ENCODE measurements around the gene USP25.
"Not testable (repeated sequence)": the region's sequence is repeated elsewhere in the genome, so short reads cannot be mapped to it uniquely, and the experiment has no call there.

Gene USP25

DNA sequence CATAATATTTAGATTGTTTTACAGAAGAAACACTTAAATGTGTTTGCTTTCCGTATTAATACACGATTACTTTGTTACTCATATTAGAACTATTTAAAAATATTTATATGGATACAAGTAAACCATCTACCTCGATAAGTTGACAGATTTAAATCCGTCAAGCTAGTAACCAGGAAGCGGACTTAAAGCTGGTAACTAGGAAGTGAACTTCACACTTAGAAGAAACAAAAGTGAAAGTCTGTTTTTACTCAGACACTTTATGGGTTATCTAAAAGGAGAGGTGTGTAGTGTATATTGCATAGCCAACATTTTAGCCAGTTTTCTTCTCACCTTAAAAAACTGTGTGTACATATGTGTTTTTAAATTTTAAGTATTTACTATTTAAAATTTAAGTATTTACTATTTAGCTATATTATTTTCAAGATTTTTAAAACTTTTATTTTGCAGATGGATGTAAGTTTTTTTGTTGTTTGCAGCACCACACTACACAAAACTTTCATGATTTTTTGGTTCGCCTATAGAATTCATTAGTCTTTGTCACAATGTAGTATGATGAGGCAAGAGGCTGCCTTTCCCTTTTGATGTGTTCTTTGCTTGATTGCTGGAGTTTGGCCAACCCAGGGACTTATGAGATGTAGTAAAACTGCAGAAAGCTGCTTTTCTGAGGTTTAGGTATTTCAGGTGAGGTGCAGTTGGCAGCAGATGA is 2.7 kb downstream of the USP25 start:
- DNase-seq (ENCODE audit: low read depth in 2 of 2, low spot score in 1 of 2), result no peak

DNA sequence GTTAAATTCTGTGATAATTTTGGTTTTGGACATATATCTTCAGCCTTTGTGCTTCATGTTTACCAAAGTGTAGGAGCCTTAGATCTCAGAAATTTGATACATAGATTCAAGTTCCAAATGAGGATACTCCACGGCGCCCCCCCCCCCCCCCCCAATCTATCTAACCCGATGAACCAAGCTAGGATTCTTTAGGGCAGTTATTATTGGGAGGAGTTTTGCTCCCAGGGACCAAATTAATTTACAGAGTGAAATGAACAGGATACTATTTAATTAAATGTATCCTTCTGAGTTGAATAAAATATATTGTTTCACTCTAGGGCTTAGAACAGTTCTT is 3.2 kb downstream of the USP25 start:
- no peak for DNase-seq (ENCODE audit: low read depth in 2 of 2, low spot score in 1 of 2)

DNA sequence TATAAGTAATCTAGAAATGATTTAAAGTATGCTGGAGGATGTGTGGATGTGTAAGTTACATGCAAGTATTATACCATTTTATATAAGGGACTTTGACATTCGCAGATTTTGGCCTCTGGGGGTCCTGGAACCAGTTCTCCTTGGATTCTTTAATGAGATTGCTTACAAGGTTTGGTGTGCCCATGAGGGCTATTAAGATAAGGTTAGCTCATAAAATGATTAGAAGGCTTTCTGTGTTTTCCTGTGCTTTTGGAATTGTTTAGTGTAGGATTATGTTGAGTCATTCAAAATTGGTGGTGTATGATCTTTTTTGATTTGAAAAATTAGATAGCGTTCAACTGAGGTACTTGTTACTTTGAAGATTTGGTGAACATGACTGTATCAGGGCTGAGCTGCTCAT is 5.6 kb downstream of the USP25 start:
- no peak for DNase-seq (ENCODE audit: low read depth in 2 of 2, low spot score in 1 of 2)

DNA sequence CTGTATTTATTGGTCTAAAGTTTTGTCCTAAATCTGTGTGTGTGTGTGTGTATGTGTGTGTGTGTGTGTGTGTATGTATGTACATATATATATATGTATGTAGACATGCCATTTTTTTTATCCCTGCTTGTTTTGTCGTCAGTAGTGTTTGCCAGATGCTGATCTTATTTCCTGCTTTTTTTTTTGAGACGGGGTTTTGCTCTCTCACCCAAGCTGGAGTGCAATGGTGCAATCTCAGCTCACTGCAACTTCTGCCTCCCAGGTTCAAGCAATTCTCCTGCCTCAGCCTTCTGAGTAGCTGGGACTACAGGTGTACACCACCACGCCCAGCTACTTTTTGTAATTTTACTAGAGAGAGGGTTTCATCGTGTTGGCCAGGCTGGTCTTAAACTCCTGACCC is 6.1 kb downstream of the USP25 start:
- DNase-seq (ENCODE audit: low read depth in 2 of 2, low spot score in 1 of 2), result not testable (repeated sequence)

DNA sequence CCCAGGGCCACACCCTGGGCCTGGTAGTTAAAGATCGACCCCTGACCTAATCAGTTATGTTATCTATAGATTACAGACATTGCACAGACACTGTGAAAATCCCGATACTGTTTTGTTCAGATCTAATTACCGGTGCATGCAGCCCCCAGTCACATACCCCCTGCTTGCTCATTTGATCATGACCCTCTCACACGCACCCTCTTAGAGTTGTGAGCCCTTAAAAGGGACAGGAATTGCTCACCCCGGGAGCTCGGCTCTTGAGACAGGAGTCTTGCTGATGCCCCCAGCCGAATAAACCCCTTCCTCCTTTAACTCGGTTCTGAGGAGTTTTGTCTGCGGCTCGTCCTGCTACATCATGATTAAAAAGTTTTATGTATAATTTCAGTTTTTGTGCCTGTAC is 9.0 kb downstream of the USP25 start:
- not testable (repeated sequence) for DNase-seq (ENCODE audit: low read depth in 2 of 2, low spot score in 1 of 2)

DNA sequence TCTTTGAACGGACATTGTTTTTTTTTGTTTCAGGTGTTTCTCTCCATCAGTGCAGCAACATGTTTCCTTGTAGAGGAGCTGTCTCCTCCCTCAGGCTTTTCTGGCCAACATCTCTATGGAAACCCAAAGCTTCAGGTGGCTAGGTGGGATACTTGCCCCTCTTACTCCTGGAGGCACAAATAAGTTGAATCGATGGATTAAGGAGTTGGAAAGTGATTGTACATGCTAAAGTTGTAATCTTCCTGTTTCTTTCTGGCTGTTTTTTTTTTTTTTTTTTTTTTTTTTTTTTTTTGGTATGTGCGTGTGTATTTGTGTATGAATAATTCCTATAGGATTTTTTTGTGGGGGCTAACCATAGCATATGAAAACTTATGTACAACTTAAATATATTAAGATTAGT is 10.6 kb downstream of the USP25 start:
- no peak for DNase-seq (ENCODE audit: low read depth in 2 of 2, low spot score in 1 of 2)

DNA sequence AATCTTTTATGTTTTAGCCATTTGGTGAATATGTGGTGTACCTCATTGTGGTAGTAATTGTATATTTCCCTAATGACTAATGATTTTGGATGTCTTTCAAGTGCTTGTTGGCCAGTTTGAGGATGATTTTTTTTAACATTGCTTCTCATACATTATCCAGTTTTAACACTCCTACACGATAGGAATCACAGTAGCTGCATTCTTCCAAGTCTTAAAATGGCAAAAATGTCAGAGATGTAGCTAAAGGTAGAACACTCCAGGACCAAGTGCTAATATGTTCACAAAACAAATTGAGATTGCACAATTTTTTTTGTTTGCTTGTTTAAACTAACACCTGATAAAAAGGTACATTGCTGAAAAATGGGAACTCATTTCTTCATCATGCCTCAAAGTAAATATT is 11.7 kb downstream of the USP25 start:
- no peak for DNase-seq (ENCODE audit: low read depth in 2 of 2, low spot score in 1 of 2)

DNA sequence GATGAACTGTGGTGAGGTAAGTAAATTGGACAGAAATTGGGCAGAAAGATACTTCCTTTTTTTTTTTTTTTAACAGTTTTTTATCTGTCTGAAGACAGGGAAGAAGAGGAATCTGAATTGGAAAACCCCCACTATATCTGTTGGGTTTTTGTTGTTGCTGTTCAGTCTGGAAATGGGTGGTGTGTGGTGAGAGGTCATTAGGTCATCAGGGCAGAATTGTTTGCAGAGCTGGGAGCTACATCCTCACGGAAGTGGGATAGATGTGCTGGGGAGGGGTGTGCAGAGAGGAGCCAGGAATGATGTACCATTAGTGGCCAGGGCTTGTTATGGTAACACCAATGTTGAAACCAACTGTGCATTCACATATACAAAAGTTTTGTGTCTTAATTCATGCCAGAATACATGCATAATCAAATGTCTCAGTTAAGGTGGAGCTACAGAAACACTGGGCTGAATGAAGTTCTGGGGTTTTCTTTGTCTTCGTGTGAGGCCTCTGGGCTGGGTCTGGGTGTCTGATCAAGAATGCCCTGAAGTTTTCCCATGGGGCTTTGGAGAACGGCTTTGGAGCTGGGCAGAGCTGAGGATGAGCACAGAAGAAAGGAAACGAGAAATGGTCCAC is 12.4 kb downstream of the USP25 start:
- no peak for DNase-seq (ENCODE audit: low read depth in 2 of 2, low spot score in 1 of 2)

DNA sequence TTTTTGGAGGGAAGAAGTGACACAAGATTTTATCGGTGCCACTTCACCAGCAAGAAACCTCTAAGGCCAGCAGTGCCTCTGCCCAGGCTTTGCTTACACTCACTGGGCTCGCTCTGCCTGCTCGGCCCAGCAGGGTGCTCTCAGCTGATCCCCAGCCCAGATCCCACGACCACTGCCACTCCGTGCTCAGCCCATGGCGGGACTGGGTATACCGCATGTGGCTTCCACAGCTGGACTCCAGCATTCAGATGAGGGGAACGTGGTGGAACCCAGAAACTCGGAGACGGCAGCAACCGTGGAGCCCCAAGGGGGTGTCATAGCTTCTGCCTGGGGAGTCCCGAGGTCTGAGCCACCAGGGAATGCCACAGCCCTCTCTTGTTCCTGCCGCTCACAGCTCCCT is 12.9 kb downstream of the USP25 start:
- DNase-seq (ENCODE audit: low read depth in 2 of 2, low spot score in 1 of 2), result no peak

DNA sequence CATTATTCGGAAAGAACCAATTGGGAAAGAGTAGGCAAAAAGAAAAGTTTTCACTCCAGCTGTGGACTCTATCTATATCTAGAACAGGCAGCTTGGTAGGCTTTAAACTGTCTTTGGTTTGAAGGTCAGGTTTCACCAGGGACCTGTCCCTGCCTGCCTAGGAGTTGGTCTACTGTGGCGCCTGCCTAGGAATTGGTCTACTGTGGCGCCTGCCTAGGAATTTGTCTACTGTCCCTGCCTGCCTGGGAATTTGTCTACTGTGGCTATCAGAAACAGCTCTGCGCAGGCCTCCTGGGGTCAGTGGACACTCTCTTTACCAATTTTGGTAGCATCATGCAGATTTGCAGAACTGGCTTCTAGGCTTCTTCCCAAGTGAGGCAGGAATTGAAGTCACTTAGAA is 13.8 kb downstream of the USP25 start:
- no peak for DNase-seq (ENCODE audit: low read depth in 2 of 2, low spot score in 1 of 2)

DNA sequence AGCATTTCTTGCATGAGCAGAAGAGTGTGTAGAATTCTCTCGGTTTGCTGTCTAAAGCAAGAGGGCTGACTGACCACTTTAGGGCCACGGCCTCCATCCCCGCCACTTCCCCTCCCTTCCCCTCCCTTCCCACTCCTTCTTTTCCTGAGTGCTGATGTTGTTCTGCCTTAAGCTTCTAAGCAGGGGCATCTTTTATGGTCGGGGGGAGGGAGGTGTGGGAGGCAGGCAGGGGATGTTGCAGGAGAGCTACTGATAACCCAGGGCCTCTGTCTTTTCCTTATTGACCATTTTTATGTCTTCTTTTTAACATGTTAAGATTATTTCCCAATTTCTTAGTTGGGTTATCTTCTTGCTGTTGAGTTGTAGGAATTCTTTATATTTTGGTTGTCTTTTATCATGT is 15.1 kb downstream of the USP25 start:
- no peak for DNase-seq (ENCODE audit: low read depth in 2 of 2, low spot score in 1 of 2)

DNA sequence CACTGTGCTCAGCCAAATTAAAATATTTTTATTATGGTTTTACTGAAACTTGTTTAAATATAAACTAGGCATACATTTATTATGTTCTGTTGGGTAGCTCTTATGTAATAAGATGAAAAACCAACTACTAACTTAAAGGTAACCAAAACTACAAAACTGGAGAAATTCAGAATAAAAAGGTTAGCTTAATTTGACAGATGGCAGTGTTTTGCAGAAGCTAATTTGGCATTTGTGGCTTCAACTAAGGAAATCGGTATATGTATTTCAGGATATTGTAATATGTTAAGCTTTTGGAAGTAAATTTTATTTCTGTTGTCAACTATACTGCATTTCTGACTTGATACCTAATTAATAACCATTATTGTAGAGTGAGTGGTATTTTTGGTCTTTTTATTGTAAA is 18.8 kb downstream of the USP25 start:
- DNase-seq (ENCODE audit: low read depth in 2 of 2, low spot score in 1 of 2), result no peak

DNA sequence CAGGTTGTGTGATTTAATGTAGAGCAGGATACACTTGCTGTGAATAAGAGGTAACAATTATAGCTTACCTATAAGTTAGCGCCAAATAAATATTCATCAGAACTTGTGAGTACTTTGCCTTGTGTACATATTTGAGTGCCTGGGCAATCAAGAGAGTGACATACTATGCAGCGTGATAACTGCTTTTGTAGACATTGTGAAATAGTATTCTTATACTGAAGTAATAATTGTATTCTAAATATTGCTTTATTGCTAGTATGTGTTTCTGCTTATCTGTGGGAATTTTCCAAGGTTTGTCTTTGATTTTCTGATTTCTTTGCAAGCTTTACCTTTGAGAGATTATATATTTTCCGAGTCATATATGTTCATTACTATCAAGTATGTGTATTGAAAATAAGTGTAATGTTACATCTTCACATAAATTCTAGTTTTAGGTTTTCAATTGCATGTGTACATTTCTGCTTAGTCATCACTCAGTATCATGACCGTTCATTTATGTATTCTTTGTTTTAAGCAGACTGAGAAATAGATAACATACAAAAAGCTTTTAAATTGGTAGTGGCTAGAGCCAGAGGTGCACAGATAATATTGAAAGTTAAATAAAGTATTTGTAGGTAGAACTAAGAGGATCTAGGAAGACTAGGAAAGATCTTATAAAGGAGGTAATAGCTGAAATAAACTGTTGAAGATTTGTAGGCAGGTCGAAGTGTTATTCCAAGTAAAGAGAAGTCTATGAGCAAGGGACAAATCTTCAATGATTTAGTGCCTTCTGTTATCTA is 19.5 kb downstream of the USP25 start:
- DNase-seq (ENCODE audit: low read depth in 2 of 2, low spot score in 1 of 2), result no peak

DNA sequence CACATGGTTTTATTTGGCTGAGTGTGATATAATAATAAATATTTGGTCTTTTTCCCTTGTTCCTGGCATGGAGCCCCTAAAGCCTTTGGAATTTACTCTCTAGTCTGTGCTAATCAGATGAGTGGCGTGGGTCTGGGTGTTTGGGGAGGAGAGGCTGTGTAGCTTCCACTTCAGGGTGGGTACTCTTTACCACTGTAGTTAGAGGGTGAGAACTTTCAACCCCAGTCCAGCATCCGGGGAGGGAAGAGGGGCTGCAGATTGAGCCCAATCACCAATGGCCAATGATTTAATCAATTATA is 20.0 kb downstream of the USP25 start:
- no peak for DNase-seq (ENCODE audit: low read depth in 2 of 2, low spot score in 1 of 2)

DNA sequence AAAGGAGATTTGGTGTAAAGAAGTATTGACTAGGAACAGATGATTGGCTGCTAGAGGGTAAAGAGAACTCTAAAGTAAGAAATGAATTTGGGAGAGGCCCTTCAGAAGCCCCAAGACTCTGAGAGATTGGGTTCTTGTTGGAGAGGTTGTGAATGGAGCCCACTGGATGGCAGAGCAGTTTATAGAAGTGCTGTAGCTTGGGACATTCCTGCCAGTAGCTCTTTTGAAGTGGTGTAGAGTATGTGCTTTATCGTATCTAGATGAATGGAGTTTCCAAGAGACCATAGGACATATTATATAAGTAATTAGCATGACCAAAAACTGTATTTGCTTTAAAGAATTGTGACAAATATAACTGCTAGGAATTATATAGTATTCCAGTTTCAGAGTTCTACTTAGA is 21.3 kb downstream of the USP25 start:
- DNase-seq (ENCODE audit: low read depth in 2 of 2, low spot score in 1 of 2), result no peak

DNA sequence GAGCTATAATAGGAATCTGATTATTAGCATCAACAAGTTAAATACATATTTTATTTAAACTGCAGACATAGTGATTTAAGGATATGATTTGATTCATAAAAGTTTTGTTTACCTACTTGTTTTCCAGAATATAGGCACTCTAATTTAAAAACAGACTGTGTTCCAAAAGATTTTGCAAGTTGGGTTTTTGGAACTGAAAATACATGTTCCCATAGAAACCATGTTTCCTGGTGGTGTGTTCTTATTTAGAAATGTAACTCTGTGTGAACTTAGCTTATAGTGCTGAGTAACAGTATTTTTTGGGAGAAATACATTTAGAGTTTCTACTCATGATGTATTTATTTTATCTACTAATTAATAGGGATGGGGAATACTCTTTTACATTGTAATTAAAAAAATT is 21.8 kb downstream of the USP25 start:
- DNase-seq (ENCODE audit: low read depth in 2 of 2, low spot score in 1 of 2), result no peak

DNA sequence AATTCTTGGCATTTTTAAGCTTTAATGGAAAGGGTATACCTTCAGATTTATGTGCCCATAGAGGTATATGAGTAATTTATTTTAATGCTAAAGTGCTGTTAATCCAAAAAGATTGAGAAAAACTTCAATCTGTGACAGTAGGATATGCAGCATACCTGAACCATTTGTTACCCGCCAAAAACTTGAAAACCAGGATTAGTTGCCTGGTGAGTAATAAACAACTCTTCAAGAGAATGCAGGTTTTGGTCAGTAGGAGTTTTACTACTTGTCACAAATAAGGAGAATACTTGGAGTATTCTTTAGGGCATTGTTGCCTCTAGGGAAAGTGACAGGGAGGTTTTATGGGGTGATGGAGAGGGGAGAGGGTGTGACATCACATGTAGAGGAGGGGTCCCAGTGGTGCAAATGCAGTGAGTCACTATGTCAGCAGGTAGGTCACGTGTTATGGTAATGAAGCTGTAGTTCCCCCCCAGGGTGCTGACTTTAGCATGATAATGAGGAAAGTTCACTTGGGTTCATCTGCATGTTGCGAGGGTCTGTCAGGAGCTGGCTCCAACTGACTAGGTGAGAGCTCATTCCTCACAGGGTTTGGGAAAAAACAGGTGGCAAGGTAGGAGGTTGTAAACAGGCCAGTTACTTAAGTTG is 23.1 kb downstream of the USP25 start:
- no peak for DNase-seq (ENCODE audit: low read depth in 2 of 2, low spot score in 1 of 2)

DNA sequence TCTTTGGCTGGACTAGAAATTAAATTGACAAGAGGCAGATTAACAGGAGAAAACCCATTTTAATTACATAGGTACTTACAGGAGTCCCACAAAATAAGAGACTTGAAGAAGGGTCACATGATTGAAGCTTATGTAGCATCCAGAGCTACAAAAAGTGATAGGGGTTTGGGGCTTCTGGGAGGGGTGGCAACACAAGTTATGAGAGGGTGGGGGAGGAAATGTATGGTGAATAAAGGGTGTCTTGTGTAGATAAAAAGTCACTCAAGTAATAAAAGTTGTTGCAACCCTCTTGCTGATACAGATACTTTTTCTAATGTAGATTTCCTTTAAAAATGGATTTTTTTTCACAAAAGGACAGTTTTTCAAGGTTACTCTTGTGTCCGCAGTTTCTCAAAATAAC is 24.0 kb downstream of the USP25 start:
- no peak for DNase-seq (ENCODE audit: low read depth in 2 of 2, low spot score in 1 of 2)

DNA sequence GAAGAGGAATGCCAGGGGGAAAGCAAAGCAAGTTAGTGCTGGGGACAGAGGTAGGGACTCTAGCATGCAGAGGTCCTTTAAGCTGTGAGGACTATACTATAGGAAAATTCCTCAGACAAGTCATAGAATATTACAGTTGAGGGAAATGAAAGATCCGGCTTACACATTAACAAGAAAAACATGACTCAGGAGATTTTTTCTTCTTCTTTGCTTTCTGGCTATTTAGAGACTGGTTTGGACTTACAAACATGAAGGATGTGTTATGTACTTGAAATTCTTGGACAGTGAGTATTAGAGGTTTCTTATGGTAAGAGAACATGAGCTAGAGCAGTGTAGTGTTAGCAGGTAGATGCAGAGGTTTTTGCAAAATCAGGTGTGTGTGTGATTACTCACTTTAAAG is 24.9 kb downstream of the USP25 start:
- no peak for DNase-seq (ENCODE audit: low read depth in 2 of 2, low spot score in 1 of 2)

DNA sequence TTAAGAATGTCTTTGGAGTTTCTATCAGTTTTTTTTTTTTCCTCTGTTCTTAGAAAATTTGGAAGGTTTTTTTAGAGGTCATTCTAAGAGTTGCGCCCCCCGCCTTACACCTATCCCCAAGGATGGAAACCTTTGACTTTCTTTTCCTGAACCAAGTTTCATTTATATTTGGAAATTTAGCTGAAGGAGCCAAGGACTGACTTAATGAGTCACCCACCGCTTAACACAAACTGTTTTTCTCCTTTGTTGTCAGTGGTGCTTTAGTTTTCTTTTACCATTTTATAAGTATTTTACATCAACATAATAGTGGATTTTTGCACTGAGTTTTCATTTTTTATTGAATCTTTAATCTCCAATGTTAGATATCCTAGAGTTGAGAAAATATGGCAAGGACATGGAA is 25.3 kb downstream of the USP25 start:
- no peak for DNase-seq (ENCODE audit: low read depth in 2 of 2, low spot score in 1 of 2)

DNA sequence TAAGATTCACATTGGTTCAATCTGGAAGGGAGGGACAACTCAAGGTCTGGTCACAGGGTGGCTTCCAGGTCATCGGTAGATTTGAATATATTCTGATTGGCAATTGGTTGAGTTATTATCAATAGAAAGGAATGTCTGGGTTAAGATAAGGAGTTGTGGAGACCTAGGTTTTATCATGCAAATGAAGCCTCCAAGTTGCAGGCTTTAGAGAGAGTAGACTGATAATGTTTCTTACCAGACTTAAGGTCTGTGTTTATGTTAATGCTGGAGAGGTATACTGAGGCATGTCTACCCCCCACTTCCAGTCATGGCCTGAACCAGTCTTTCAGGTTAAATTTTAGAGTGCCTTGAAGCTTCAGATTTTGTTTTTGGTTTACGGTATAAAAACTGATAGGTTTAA is 29.7 kb downstream of the USP25 start:
- no peak for DNase-seq (ENCODE audit: low read depth in 2 of 2, low spot score in 1 of 2)

DNA sequence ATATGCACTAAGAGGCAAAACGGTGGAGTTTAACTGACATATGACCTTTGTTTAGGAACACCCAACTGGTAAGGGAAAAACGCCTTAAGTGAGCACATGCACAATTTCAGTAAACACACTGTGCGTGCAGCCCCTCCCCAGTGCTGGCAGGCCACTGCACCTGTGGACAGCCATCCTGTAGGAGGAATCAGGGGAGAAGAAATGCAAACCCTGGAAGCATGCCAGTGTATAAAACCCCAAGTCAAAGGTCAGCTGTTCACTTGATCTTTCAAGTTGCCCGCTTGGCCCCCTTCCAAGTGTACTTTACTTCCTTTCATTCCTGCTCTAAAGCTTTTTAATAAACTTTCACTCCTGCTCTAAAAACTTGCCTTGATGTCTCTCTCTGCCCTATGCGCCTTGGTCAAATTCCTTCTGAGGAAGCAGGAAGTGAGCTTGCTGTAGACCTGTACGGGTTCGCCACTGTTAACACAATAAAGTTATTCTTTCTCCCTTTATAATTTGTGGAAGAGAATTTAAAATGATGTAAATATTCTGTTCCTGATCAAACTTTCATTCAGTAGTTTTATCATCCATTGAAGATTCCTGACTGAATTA is 31.8 kb downstream of the USP25 start:
- DNase-seq (ENCODE audit: low read depth in 2 of 2, low spot score in 1 of 2), result no peak

Measured in stimulated activated CD8-positive, alpha-beta memory T cell treated with anti-CD3 and anti-CD28 coated beads, Interleukin-4, amount 100 ng/mL, for 1 hour (primary cell).